ENCODE results near the gene TSPAN19. TPM values are rescaled to one million over a fixed set of nuclear protein-coding genes. Genes with fewer than 3 reads are reported as not detected.

The TSPAN19 gene
- total and polyA plus RNA-seq, 9 of the 15 experiments (the other 6 are each of a cell fraction or from before 2014, with no cell fraction given) = not detected

GRCh38 chr12:84976133-84976532 lies 59.9 kb downstream of the TSPAN19 start (continued):
- no peak for TF ChIP-seq SRSF9 (IDR thresholded peaks at IDR 0.05; ENCODE audit: borderline replicate concordance, low read depth, low read length)
- TF ChIP-seq TARDBP (IDR thresholded peaks at IDR 0.05) = no peak
- TF ChIP-seq EZH2 (IDR thresholded peaks at IDR 0.05; ENCODE audit: borderline replicate concordance, low read depth, low read length) = no peak

GRCh38 chr12:84974155-84974815 lies 61.8 kb downstream of the TSPAN19 start:
- 0% methylated on average over 1 of the region's 2 CpGs for WGBS (ENCODE audit: insufficient coverage, low coverage, missing lambda C conversion rate)
- no TSS peak for BruUV-seq (replicated peaks)
- no peak for FAIRE-seq
- no peak for TF ChIP-seq HLTF (IDR thresholded peaks at IDR 0.05)
- no peak for TF ChIP-seq CEBPB (tag; IDR thresholded peaks at IDR 0.05)
- TF ChIP-seq CHAMP1 (IDR thresholded peaks at IDR 0.05) = no peak
- no peak for TF ChIP-seq DEAF1 (CRISPR knock-in tag; IDR thresholded peaks at IDR 0.05)
- no peak for TF ChIP-seq PRPF4 (IDR thresholded peaks at IDR 0.05; ENCODE audit: insufficient read depth, low read depth, low read length, poor library complexity, severe bottlenecking)
- no peak for TF ChIP-seq ILK (tag; IDR thresholded peaks at IDR 0.05; ENCODE audit: borderline replicate concordance, low read depth)
- TF ChIP-seq HDAC1 (IDR thresholded peaks at IDR 0.05) = no peak
- TF ChIP-seq BACH1 (tag; IDR thresholded peaks at IDR 0.05) = no peak
- TF ChIP-seq RNF219 (CRISPR knock-in tag; IDR thresholded peaks at IDR 0.05) = no peak

More at GRCh38 chr12:84974155-84974815, 61.8 kb downstream of the TSPAN19 start:
- Histone ChIP-seq H2AFZ (ENCODE audit: low read depth, low read length) (no peak overlapping the region), H3K4me1 (replicated peaks in 1 of 2; ENCODE audit: control insufficient read depth in 2 of 2, insufficient read depth in 2 of 2, low read length in 2 of 2) (no peaks in the 10 kb centered on the region), H3K9me3 (replicated peaks; ENCODE audit: control insufficient read depth, insufficient read depth, low read depth, low read length) (no peaks in the 10 kb centered on the region; the same call in 1 of the 2 replicates), H3K27ac (ENCODE audit: extremely low read depth, low read depth, low read length) (no peak overlapping the region), H3K9me1 (ENCODE audit: control insufficient read depth, insufficient read depth, low read length) (no peaks in the 10 kb centered on the region), H3K4me2 (ENCODE audit: insufficient read depth, low read length) (no peak overlapping the region), H3K27me3 (ENCODE audit: control insufficient read depth in 2 of 2, insufficient read depth in 2 of 2, low read length in 2 of 2) (no peaks in the 10 kb centered on the region), H3K79me2 (ENCODE audit: control insufficient read depth, insufficient read depth, low read length) (no peaks in the 10 kb centered on the region), H3K9ac (ENCODE audit: insufficient read depth in 1 of 2, low read depth in 2 of 2, low read length in 2 of 2) (no peak overlapping the region), H3K36me3 (ENCODE audit: control insufficient read depth, insufficient read depth, low read length) (no peaks in the 10 kb centered on the region), H4K20me1 (replicated peaks; ENCODE audit: control insufficient read depth, insufficient read depth, low read length) (no peaks in the 10 kb centered on the region), H3K4me3 (no peak overlapping the region)
- ChIA-PET CTCF (ENCODE audit: low intra/inter-chr PET ratio) (no interaction called here), POLR2A (no interaction called here)
- in situ Hi-C loops (cut with MboI) (no loop called here), intact Hi-C loops (cut with micrococcal nuclease) (no loop called here)
- no peak for DNase-seq (ENCODE audit: extremely low read depth in 1 of 4, low spot score in 3 of 4)
- no peak for ATAC-seq

Measured in K562 (cell line).